Endometrial microvascular endothelial cells (primary cell): ENCODE measurements around the gene PLSCR4. TPM values are rescaled to one million over a fixed set of nuclear protein-coding genes. Genes with fewer than 3 reads are reported as not detected.

Source experiments
- in situ Hi-C: cut with HindIII; loops from 2 replicates; pipeline ENCODE4 v1.10.0; 2017; ENCODE audit warnings: low sequenced_read_pairs, low pct_unique_long_range_greater_than_20kb; ENCODE audit errors: inconsistent ontology term
- total RNA-seq: library from RNA; depleted of rRNA; stranded (reverse); fragments of >200 nt; gene quantifications from one replicate; pipeline ENCODE4 v1.2.3, GENCODE V29; 2015; ENCODE audit errors: inconsistent ontology term

The PLSCR4 gene
- total RNA-seq, 1 donor from 2014 or later = 32.3 TPM

DNA sequence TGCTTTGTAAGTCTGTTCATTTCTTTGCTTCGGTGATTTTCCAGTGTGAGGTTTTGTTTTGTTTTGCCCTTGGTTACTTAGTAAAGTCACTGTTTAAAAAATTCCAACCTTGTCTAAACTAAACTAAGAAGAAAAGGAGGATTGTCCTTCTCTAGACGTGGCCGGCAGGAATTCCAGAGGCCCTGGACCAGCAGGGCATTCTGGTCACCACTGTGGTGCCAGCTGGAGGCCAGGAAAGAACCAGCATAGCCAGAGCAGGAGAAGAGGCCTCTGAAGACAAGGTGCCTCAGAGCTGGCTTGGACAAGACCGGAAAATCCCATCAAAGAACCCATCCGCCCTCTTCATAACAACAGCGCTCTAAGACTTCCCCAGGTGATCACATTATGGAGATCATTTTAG is 98.1 kb downstream of the PLSCR4 start:
- in situ Hi-C loops = no loop called here

- in situ Hi-C loops = no loop called here
Observed at GRCh38 chr3:146148468-146148931, 102.4 kb downstream of the PLSCR4 start.

- in situ Hi-C loops = no loop called here
Observed at GRCh38 chr3:146145642-146146041, 105.3 kb downstream of the PLSCR4 start.

- in situ Hi-C loops = no loop called here
Observed at GRCh38 chr3:146142757-146143156, 108.1 kb downstream of the PLSCR4 start.

Other genes with a start within 250 kb of the PLSCR4 start
- 151 TPM for gene PLOD2, start 89.9 kb downstream of the PLSCR4 start, total RNA-seq
- gene PLSCR2, start 218.5 kb upstream of the PLSCR4 start, total RNA-seq = not detected